Chondrocyte (in vitro differentiated cells): ENCODE measurements around the gene HPS1. TPM values are rescaled to one million over a fixed set of nuclear protein-coding genes. Genes with fewer than 3 reads are reported as not detected.
"Not testable (repeated sequence)": the region's sequence is repeated elsewhere in the genome, so short reads cannot be mapped to it uniquely, and the experiment has no call there.

Source experiments
- DNase-seq: peaks from one replicate; pipeline ENCODE4 v3.0.0; 2021; ENCODE audit warnings: mixed read lengths, low spot score
- H3K27ac Mint-ChIP-seq: one replicate; pipeline ENCODE4 v1.8.0; 2021; ENCODE audit warnings: mild to moderate bottlenecking, moderate library complexity, mixed read lengths; ENCODE audit not compliant: unreplicated experiment
- H3K27me3 Mint-ChIP-seq: 2 replicates; pipeline ENCODE4 v1.8.0; 2021; ENCODE audit warnings: low read depth, mixed read lengths
- H3K36me3 Mint-ChIP-seq: 2 replicates; pipeline ENCODE4 v1.8.0; 2021; ENCODE audit warnings: low read depth, mixed read lengths
- H3K4me1 Mint-ChIP-seq: 2 replicates; pipeline ENCODE4 v1.8.0; 2021; ENCODE audit warnings: low read depth, mild to moderate bottlenecking, mixed read lengths
- H3K4me3 Mint-ChIP-seq: one replicate; pipeline ENCODE4 v1.8.0; 2021; ENCODE audit warnings: mild to moderate bottlenecking, moderate library complexity, mixed read lengths; ENCODE audit not compliant: unreplicated experiment
- H3K9me3 Mint-ChIP-seq: 2 replicates; pipeline ENCODE4 v1.8.0; 2021; ENCODE audit warnings: low read depth, mixed read lengths
- CTCF ChIP-seq: fragments of 200-600 bp; sonication (generic); IDR thresholded peaks from 2 replicates; pipeline ENCODE4 v1.5.0; 2021; ENCODE audit warnings: antibody characterized with exemption, mild to moderate bottlenecking, moderate library complexity
- total RNA-seq: library from RNA; stranded (reverse); gene quantifications from 3 replicates; pipeline ENCODE4 v1.2.1, GENCODE V29; 2021

The HPS1 gene
- total RNA-seq, 1 donor from 2014 or later, result 50.5 TPM

GRCh38 chr10:98383869-98384268, 62.9 kb downstream of the HPS1 start:
- Mint-ChIP-seq H3K9me3 (no peaks in the 10 kb centered on the region), H3K36me3 (peaks cover 1% of the 10 kb centered on the region), H3K27ac (no peak overlapping the region), H3K27me3 (no peaks in the 10 kb centered on the region), H3K4me1 (peaks cover 9% of the 10 kb centered on the region), H3K4me3 (no peak overlapping the region)
- TF ChIP-seq CTCF, result no peak
- no peak for DNase-seq

GRCh38 chr10:98383134-98383667, 63.5 kb downstream of the HPS1 start:
- H3K27me3 Mint-ChIP-seq, DNase-seq, H3K36me3 Mint-ChIP-seq, H3K4me3 Mint-ChIP-seq, H3K4me1 Mint-ChIP-seq, H3K9me3 Mint-ChIP-seq: not testable (repeated sequence)
- peak overlapping the region; percentile 59 for H3K27ac Mint-ChIP-seq

GRCh38 chr10:98382691-98383101, 64.0 kb downstream of the HPS1 start:
- Mint-ChIP-seq H3K27me3 (no peaks in the 10 kb centered on the region), H3K4me1 (peaks cover 9% of the 10 kb centered on the region), H3K27ac (peak overlapping the region; percentile 22), H3K9me3 (no peaks in the 10 kb centered on the region), H3K36me3 (peaks cover 1% of the 10 kb centered on the region), H3K4me3 (no peak overlapping the region)
- no peak for DNase-seq
- no peak for TF ChIP-seq CTCF

- Mint-ChIP-seq H3K27ac (no peak overlapping the region), H3K4me1 (peaks cover 25% of the 10 kb centered on the region), H3K36me3 (peaks cover 1% of the 10 kb centered on the region), H3K27me3 (no peaks in the 10 kb centered on the region), H3K4me3 (no peak overlapping the region), H3K9me3 (no peaks in the 10 kb centered on the region)
- no peak for DNase-seq
- no peak for TF ChIP-seq CTCF
Observed at GRCh38 chr10:98380493-98381339, 66.0 kb downstream of the HPS1 start.

GRCh38 chr10:98378722-98379121, 68.0 kb downstream of the HPS1 start:
- H3K9me3 Mint-ChIP-seq, result no peaks in the 10 kb centered on the region
- TF ChIP-seq CTCF, result no peak
- peaks cover 44% of the 10 kb centered on the region for H3K4me1 Mint-ChIP-seq
- no peak for DNase-seq
- H3K36me3 Mint-ChIP-seq, result peaks cover 1% of the 10 kb centered on the region
- H3K4me3 Mint-ChIP-seq, result no peak overlapping the region
- no peaks in the 10 kb centered on the region for H3K27me3 Mint-ChIP-seq
- H3K27ac Mint-ChIP-seq, result no peak overlapping the region
